LHCN-M2 (cell line): ENCODE data around the gene HLA-DPB1. TPM values are rescaled to one million over a fixed set of nuclear protein-coding genes. Genes with fewer than 3 reads are reported as not detected.
A peak's percentile ranks its signal among the peaks of the same experiment; 100 is the strongest.
"Not testable (repeated sequence)": the region's sequence is repeated elsewhere in the genome, so short reads cannot be mapped to it uniquely, and the experiment has no call there.

Source experiments
- DNase-seq: peaks from one replicate; pipeline ENCODE4 v3.0.0-alpha.2; 2012; ENCODE audit warnings: low read depth
- polyA plus RNA-seq: library from polyadenylated mRNA; unstranded; fragments of >200 nt; gene quantifications from one replicate; pipeline ENCODE4 v1.2.1, GENCODE V29; 2012; ENCODE audit warnings: missing spikeins
- total RNA-seq: library from RNA; depleted of rRNA; stranded (reverse); fragments of >200 nt; gene quantifications from 2 replicates; pipeline ENCODE4 v1.2.3, GENCODE V29; 2014; rRNA removed

The HLA-DPB1 gene
- 1.0 and 3.8 TPM in 2 replicates for total RNA-seq
- 3.1 TPM for polyA plus RNA-seq

- peak; percentile 59 for DNase-seq
Measured at GRCh38 chr6:33075568-33076405, at the start of gene HLA-DPB1. Gene HLA-DPB1 (plus strand): TSS chr6:33075990. CDS start chr6:33076042, 52 bp downstream.

- DNase-seq: no peak
Measured at GRCh38 chr6:33028220-33028849, 47.5 kb upstream of the HLA-DPB1 start.

GRCh38 chr6:33029328-33030184, 46.2 kb upstream of the HLA-DPB1 start:
- no peak for DNase-seq

- DNase-seq: no peak
Measured at GRCh38 chr6:33030245-33030644, 45.5 kb upstream of the HLA-DPB1 start.

GRCh38 chr6:33034554-33034953, 41.2 kb upstream of the HLA-DPB1 start:
- no peak for DNase-seq

- DNase-seq: no peak
Measured at GRCh38 chr6:33036535-33036934, 39.3 kb upstream of the HLA-DPB1 start.

- DNase-seq: peak; percentile 1
Measured at GRCh38 chr6:33040157-33040556, 35.6 kb upstream of the HLA-DPB1 start.

- DNase-seq: no peak
Measured at GRCh38 chr6:33049323-33050013, 26.3 kb upstream of the HLA-DPB1 start.

GRCh38 chr6:33050014-33050810, 25.6 kb upstream of the HLA-DPB1 start:
- DNase-seq: peak; percentile 38

- no peak for DNase-seq
Measured at GRCh38 chr6:33052627-33053026, 23.2 kb upstream of the HLA-DPB1 start.

GRCh38 chr6:33053230-33053629, 22.6 kb upstream of the HLA-DPB1 start:
- no peak for DNase-seq

GRCh38 chr6:33057222-33058150, 18.3 kb upstream of the HLA-DPB1 start:
- no peak for DNase-seq

- DNase-seq: no peak
Measured at GRCh38 chr6:33061987-33062386, 13.8 kb upstream of the HLA-DPB1 start.

GRCh38 chr6:33063435-33063834, 12.4 kb upstream of the HLA-DPB1 start:
- DNase-seq: not testable (repeated sequence)

- DNase-seq: no peak
Measured at GRCh38 chr6:33064723-33065122, 11.1 kb upstream of the HLA-DPB1 start.

GRCh38 chr6:33065312-33065711, 10.5 kb upstream of the HLA-DPB1 start:
- no peak for DNase-seq

- no peak for DNase-seq
Measured at GRCh38 chr6:33066917-33067521, 8.8 kb upstream of the HLA-DPB1 start.

GRCh38 chr6:33069021-33069738, 6.6 kb upstream of the HLA-DPB1 start:
- DNase-seq: no peak
